Choroid plexus epithelial cell (primary cell): Measurements from ENCODE around the gene PHLDA1.

Experiments
- DNase-seq: peaks from one replicate; pipeline ENCODE4 v3.0.0-alpha.2; 2010; ENCODE audit warnings: low read depth
- H3K4me3 ChIP-seq: 2 replicates; pipeline ENCODE4 v1.5.1; 2011; ENCODE audit warnings: low read depth, mild to moderate bottlenecking, control low read depth, low read length, moderate library complexity
- CTCF ChIP-seq: conservative IDR thresholded peaks from 2 replicates; pipeline ENCODE4 v1.5.1; 2011; ENCODE audit warnings: low read depth, mild to moderate bottlenecking, control low read depth, inconsistent platforms, low read length, moderate library complexity

PHLDA1 gene

GRCh38 chr12:75978677-75979076, 52.9 kb downstream of the PHLDA1 start:
- DNase-seq, result no peak
- H3K4me3 ChIP-seq, result no peak overlapping the region
- no peak for TF ChIP-seq CTCF

GRCh38 chr12:75977952-75978671, 53.5 kb downstream of the PHLDA1 start:
- H3K4me3 ChIP-seq, result no peak overlapping the region
- TF ChIP-seq CTCF, result no peak

GRCh38 chr12:75977590-75977951, 54.0 kb downstream of the PHLDA1 start:
- no peak for DNase-seq
- H3K4me3 ChIP-seq, result no peak overlapping the region
- no peak for TF ChIP-seq CTCF

More at GRCh38 chr12:75977952-75978671, 53.5 kb downstream of the PHLDA1 start:
- peak; percentile 100 for DNase-seq

GRCh38 chr12:75976913-75977312, 54.7 kb downstream of the PHLDA1 start:
- TF ChIP-seq CTCF, result no peak
- no peak overlapping the region for H3K4me3 ChIP-seq
- DNase-seq, result no peak

GRCh38 chr12:75976113-75976512, 55.5 kb downstream of the PHLDA1 start:
- TF ChIP-seq CTCF, result no peak
- no peak overlapping the region for H3K4me3 ChIP-seq
- peak; percentile 26 for DNase-seq

GRCh38 chr12:75975702-75976101, 55.9 kb downstream of the PHLDA1 start:
- DNase-seq, result no peak
- no peak for TF ChIP-seq CTCF
- H3K4me3 ChIP-seq, result no peak overlapping the region
